K562 (cell line): ENCODE results near the gene FHIT. TPM values are rescaled to one million over a fixed set of nuclear protein-coding genes. Genes with fewer than 3 reads are reported as not detected.

Source experiments
- BCOR ChIP-seq: fragments of 450-650 bp; IDR thresholded peaks from 2 replicates; pipeline ENCODE4 v1.6.1; 2016
- BHLHE40 ChIP-seq: IDR thresholded peaks from 2 replicates; pipeline ENCODE4 v1.6.1; 2011; ENCODE audit warnings: low read length, improper control_type of control experiment
- E2F3 ChIP-seq: fragments of 250-450 bp; sonication (Bioruptor Pico); IDR thresholded peaks from 2 replicates; pipeline ENCODE4 v1.4.0; 2020; ENCODE audit warnings: mild to moderate bottlenecking
- FOXP4 ChIP-seq: sonication (generic); formaldehyde crosslinking; IDR thresholded peaks from 2 replicates; pipeline ENCODE4 v1.8.0; 2022; ENCODE audit warnings: mild to moderate bottlenecking, missing genetic modification reagents, borderline replicate concordance
- HDAC1 ChIP-seq, 2 experiments: fragments of 450-650 bp; IDR thresholded peaks; 2 replicates each; pipeline ENCODE4 v1.6.1; 2016 to 2017; ENCODE audit warnings: inconsistent platforms in 1 of 2, mild to moderate bottlenecking in 1 of 2, moderate library complexity in 1 of 2
- KDM5B ChIP-seq: fragments of 200-600 bp; sonication (generic); IDR thresholded peaks from 2 replicates; pipeline ENCODE4 v1.6.1; 2012; ENCODE audit warnings: low read depth, mild to moderate bottlenecking, moderate library complexity, low read length, control low read depth, inconsistent platforms; ENCODE audit not compliant: insufficient replicate concordance
- L3MBTL2 ChIP-seq: fragments of 450-650 bp; IDR thresholded peaks from 2 replicates; pipeline ENCODE4 v1.6.1; 2016; ENCODE audit warnings: mild to moderate bottlenecking, moderate library complexity
- MEF2D ChIP-seq: conservative IDR thresholded peaks from 2 replicates; pipeline ENCODE4 v1.6.1; 2016; ENCODE audit warnings: low read depth, missing genetic modification characterization, missing compliant biosample characterization
- NCOA4 ChIP-seq: fragments of 450-650 bp; IDR thresholded peaks from 2 replicates; pipeline ENCODE4 v1.6.1; 2018; ENCODE audit warnings: mild to moderate bottlenecking; ENCODE audit not compliant: partially characterized antibody
- OTX1 ChIP-seq: fragments of 450-650 bp; formaldehyde crosslinking; IDR thresholded peaks from 2 replicates; pipeline ENCODE4 v1.4.0; 2022; ENCODE audit warnings: mild to moderate bottlenecking
- PHF21A ChIP-seq: fragments of 450-650 bp; IDR thresholded peaks from 2 replicates; pipeline ENCODE4 v1.6.1; 2017; ENCODE audit warnings: low read depth, borderline replicate concordance
- POU5F1 ChIP-seq: fragments of 150-350 bp; IDR thresholded peaks from 2 replicates; pipeline ENCODE4 v1.6.1; 2014; ENCODE audit warnings: borderline replicate concordance, low read length, low read depth, mild to moderate bottlenecking; ENCODE audit not compliant: partially characterized antibody
- RAD21 ChIP-seq, 2 experiments: fragments of 250-450 bp in 1 of 2; fragments of 450-650 bp in 1 of 2; sonication (Bioruptor Pico) in 1 of 2; formaldehyde crosslinking in 1 of 2; IDR thresholded peaks in 1 of 2; conservative IDR thresholded peaks in 1 of 2; 2 replicates each; pipeline versions ENCODE4 v1.4.0 to v1.8.0; 2020 to 2022; ENCODE audit warnings: mild to moderate bottlenecking in 2 of 2, moderate library complexity in 1 of 2
- SMARCC2 ChIP-seq: fragments of 450-650 bp; IDR thresholded peaks from 2 replicates; pipeline ENCODE4 v1.6.1; 2017; ENCODE audit warnings: antibody characterized with exemption, moderate library complexity, mild to moderate bottlenecking, low read depth
- ZBTB1 ChIP-seq: sonication (generic); formaldehyde crosslinking; IDR thresholded peaks from 2 replicates; pipeline ENCODE4 v1.8.1; 2023; ENCODE audit warnings: missing genetic modification reagents, low read depth, mild to moderate bottlenecking, borderline replicate concordance
- ZNF133 ChIP-seq: fragments of 250-450 bp; sonication (Bioruptor Pico); IDR thresholded peaks from 2 replicates; pipeline ENCODE4 v1.4.0; 2020; ENCODE audit warnings: mild to moderate bottlenecking
- ZNF146 ChIP-seq: IDR thresholded peaks from one replicate; pipeline ENCODE4 v1.6.1; 2018; ENCODE audit warnings: missing compliant biosample characterization; ENCODE audit not compliant: unreplicated experiment
- ZNF449 ChIP-seq: fragments of 250-450 bp; sonication (Bioruptor Pico); IDR thresholded peaks from 2 replicates; pipeline ENCODE4 v1.8.0; 2022; ENCODE audit warnings: moderate library complexity, mild to moderate bottlenecking, inconsistent platforms
- polyA plus RNA-seq, 8 experiments: library from polyadenylated mRNA; depleted of rRNA in 4 of 8; stranded (reverse) in 5 of 8; unstranded in 3 of 8; fragments of >200 nt; fragmentation: Nextera tagmentation in 2 of 8; fragmentation: Illumina TruSeq in 1 of 8; extraction: Ambion mirVana in 2 of 8; extraction: Trizol in 1 of 8; gene quantifications; 2 replicates each; pipeline versions ENCODE4 v1.2.1 to v1.2.3, GENCODE V29; 2011 to 2014; ENCODE audit warnings: inconsistent platforms in 1 of 8, missing spikeins in 1 of 8
- total RNA-seq, 7 experiments: library from RNA; depleted of rRNA in 6 of 7; stranded (reverse); fragments of >200 nt in 6 of 7; fragmentation: Illumina TruSeq in 2 of 7; extraction: Trizol in 2 of 7; gene quantifications; 2 replicates each; pipeline versions ENCODE4 v1.2.1 to v1.2.3, GENCODE V29; 2011 to 2021; ENCODE audit warnings: low replicate concordance in 1 of 7
- TF ChIP-seq, protein P1 (sequence below): fragments of 250-450 bp; sonication (Bioruptor Pico); IDR thresholded peaks from 2 replicates; pipeline ENCODE4 v1.9.0; 2021; ENCODE audit warnings: mild to moderate bottlenecking
- TF ChIP-seq, protein P2 (sequence below): IDR thresholded peaks from 2 replicates; pipeline ENCODE4 v1.6.1; 2011; ENCODE audit warnings: borderline replicate concordance, low read depth, mild to moderate bottlenecking, moderate library complexity, low read length; ENCODE audit not compliant: insufficient read depth, poor library complexity, severe bottlenecking
- TF ChIP-seq, protein P3 (sequence below): sonication (generic); formaldehyde crosslinking; IDR thresholded peaks from 2 replicates; pipeline ENCODE4 v1.8.0; 2022; ENCODE audit warnings: missing genetic modification reagents, mild to moderate bottlenecking, borderline replicate concordance

FHIT gene
- total and polyA plus RNA-seq, 9 of the 15 experiments (the other 6 are each of a cell fraction or from before 2014, with no cell fraction given): 1.7 to 9.1 (median 4.3) TPM

DNA sequence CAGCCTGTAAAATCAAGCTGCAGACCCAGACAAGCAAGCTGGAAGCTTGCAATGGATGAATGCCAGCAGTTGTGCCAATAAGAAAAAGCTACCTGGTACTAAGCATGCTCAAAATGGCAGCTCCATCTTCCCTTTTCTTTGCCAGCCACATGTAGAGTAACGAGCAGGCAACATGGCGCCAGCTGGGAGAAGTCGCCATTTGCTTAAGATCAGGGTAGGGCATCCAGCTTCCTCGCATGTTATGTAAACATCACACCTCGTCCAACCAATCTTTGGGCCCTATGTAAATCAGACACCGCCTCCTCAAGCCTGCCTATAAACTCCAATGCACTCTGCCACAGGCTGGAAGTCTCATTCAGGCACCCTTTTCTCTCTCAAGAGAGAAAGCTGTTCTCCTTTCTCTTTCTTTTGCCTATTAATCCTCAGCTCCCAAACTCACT is 973.9 kb downstream of the FHIT start (continued):
- TF ChIP-seq FOXP4 (CRISPR knock-in tag) (no peak), BHLHE40 (no peak), PHF21A (no peak), ZNF133 (no peak), SMARCC2 (no peak), OTX1 (no peak), E2F3 (CRISPR knock-in tag) (no peak), POU5F1 (no peak), ZNF146 (CRISPR knock-in tag) (no peak), MEF2D (no peak), L3MBTL2 (peak; percentile 93), RAD21 (CRISPR knock-in tag; conservative IDR thresholded peaks at IDR 0.05 in 1 of 2, IDR thresholded peaks at IDR 0.05 in 1 of 2) (no peak), BCOR (no peak), ZNF449 (CRISPR knock-in tag) (peak; percentile 25; the same call in 1 of the 2 replicates), KDM5B (peak; percentile 66), HDAC1 (IDR thresholded peaks at IDR 0.05) (no peak), ZBTB1 (no peak), NCOA4 (no peak)
- TF ChIP-seq, protein P1, sequence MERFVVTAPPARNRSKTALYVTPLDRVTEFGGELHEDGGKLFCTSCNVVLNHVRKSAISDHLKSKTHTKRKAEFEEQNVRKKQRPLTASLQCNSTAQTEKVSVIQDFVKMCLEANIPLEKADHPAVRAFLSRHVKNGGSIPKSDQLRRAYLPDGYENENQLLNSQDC: no peak
- TF ChIP-seq, protein P2, sequence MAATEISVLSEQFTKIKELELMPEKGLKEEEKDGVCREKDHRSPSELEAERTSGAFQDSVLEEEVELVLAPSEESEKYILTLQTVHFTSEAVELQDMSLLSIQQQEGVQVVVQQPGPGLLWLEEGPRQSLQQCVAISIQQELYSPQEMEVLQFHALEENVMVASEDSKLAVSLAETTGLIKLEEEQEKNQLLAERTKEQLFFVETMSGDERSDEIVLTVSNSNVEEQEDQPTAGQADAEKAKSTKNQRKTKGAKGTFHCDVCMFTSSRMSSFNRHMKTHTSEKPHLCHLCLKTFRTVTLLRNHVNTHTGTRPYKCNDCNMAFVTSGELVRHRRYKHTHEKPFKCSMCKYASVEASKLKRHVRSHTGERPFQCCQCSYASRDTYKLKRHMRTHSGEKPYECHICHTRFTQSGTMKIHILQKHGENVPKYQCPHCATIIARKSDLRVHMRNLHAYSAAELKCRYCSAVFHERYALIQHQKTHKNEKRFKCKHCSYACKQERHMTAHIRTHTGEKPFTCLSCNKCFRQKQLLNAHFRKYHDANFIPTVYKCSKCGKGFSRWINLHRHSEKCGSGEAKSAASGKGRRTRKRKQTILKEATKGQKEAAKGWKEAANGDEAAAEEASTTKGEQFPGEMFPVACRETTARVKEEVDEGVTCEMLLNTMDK: no peak
- TF ChIP-seq, protein P3, sequence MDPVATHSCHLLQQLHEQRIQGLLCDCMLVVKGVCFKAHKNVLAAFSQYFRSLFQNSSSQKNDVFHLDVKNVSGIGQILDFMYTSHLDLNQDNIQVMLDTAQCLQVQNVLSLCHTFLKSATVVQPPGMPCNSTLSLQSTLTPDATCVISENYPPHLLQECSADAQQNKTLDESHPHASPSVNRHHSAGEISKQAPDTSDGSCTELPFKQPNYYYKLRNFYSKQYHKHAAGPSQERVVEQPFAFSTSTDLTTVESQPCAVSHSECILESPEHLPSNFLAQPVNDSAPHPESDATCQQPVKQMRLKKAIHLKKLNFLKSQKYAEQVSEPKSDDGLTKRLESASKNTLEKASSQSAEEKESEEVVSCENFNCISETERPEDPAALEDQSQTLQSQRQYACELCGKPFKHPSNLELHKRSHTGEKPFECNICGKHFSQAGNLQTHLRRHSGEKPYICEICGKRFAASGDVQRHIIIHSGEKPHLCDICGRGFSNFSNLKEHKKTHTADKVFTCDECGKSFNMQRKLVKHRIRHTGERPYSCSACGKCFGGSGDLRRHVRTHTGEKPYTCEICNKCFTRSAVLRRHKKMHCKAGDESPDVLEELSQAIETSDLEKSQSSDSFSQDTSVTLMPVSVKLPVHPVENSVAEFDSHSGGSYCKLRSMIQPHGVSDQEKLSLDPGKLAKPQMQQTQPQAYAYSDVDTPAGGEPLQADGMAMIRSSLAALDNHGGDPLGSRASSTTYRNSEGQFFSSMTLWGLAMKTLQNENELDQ (CRISPR knock-in tag): no peak
